HCEC 1CT (cell line): ENCODE results near the gene CCSER1.
"Not testable (repeated sequence)": the region's sequence is repeated elsewhere in the genome, so short reads cannot be mapped to it uniquely, and the experiment has no call there.

Experiments used
- DNase-seq: peaks from one replicate; pipeline ENCODE4 v3.0.0-alpha.2; 2017

Gene CCSER1

DNA sequence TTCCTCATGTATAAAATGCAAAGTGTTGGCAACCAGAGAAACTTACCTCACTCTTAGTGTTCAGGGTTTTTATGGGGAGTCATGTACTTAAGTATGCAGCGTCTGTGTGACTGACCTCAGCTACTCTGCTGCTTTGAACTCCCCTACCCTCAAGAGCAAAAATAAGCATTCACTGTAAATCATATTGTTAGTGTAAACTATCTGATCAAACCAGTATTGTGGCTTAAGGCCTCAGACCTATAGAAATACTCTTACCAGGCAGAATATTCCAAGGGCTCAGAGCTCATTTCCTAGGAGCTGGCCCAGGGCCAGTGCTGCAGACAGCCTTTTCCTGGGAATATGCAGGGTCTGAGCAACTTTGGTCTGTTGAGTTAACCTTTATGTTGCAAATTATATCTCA is 453.1 kb downstream of the CCSER1 start:
- DNase-seq = no peak

DNA sequence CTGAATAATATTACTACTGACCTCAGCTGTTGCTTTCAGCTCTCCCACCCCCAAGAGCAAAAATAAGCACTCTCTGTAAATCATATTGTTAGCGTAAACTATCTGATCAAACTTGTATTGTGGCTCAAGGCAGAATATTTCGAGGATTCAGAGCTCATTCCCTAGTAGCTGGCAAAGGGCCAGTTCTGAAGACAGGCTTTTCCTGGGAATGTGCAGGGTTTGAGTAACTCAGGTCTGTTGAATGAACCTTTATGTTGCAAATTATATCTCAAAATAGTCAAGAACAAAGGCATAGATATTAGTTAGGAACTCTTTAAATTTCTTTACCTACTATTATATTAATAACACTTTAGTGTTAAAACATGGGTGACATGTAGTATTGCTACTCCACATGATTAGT is 454.9 kb downstream of the CCSER1 start:
- no peak for DNase-seq

DNA sequence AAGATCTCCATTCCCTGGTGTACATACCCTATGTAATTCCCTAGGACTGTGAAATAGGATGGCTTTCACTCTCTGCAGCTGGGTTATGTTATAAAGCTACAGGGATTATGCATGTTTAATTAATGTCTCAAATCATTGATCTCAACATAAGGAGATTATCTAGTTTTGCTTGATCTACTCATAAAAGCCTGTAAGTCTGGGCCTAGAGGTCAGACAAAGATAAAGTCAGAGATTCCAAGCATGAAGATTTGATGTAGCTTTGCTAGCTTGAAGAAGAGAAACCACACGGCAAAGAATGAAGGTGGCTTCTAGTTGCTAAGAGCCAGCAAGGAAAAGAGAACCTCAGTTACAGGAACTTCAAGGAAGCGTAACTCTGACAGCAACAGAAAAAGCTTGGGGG is 456.9 kb downstream of the CCSER1 start:
- DNase-seq = no peak

- DNase-seq = no peak
Measured at GRCh38 chr4:90585961-90586360, 458.8 kb downstream of the CCSER1 start.

GRCh38 chr4:90586799-90587198 is 459.6 kb downstream of the CCSER1 start:
- DNase-seq = no peak

- DNase-seq = no peak
Measured at GRCh38 chr4:90597927-90598326, 470.7 kb downstream of the CCSER1 start.

- DNase-seq = no peak
Measured at GRCh38 chr4:90598741-90599140, 471.5 kb downstream of the CCSER1 start.

GRCh38 chr4:90602726-90603125 is 475.5 kb downstream of the CCSER1 start:
- DNase-seq = no peak

DNA sequence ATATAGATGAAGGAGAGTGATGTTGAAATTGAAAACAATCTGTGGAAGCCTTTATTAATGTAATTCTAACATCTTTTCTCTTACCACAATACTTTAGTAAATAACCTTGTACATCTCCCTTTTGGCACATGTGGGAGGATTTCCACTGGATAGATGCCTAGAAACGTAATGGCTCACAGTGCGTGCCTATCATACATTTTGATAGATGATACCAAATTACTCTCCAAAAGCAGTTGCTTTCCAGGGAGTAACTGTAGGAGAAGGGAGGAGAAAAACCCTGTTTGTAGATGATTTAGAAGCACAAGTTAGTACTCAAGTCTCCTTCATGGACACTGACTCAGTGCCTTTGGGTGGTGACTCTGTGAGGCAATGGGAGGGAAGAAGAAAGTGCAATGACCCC is 476.3 kb downstream of the CCSER1 start:
- no peak for DNase-seq

GRCh38 chr4:90606781-90607180 is 479.6 kb downstream of the CCSER1 start:
- DNase-seq = no peak

DNA sequence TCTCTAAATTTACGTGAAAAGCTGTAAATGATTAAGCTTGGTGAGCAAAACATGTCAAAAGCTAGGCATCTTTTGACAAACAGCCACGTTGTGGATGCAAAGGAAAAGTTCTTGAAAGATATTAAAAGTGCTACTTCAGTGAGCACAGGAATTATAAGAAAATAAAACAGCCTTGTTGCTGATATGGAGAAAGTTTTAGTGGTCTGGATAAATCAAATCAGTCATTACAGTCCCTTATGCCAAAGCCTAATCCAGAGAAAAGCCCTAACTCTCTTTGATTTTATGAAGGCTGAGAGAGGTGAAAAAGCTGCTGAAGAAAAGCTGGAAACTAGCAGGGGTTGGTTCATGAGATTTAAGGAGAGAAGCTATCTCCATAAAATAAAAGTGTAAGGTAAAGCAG is 487.2 kb downstream of the CCSER1 start:
- no peak for DNase-seq

DNA sequence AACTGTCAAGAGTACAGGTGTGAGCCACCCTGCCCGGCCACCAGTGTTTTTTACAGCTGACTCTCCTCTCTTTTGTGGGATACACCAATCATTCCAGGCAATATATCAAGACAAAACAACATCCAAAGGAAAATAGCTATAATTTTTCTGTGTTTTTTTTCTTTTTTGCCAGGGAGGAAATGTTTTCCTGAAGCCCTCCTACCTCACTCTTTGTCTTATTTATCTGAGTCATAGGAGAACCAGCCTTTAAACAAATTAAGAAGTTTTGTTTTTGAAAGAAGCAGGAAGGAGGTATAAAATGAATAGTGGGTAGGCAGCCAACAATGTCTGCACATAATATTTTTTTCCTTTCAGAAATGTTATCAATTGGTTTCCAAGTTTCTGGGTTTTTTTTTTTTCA is 493.9 kb downstream of the CCSER1 start:
- no peak for DNase-seq

GRCh38 chr4:90624781-90625180 is 497.6 kb downstream of the CCSER1 start:
- DNase-seq = no peak

DNA sequence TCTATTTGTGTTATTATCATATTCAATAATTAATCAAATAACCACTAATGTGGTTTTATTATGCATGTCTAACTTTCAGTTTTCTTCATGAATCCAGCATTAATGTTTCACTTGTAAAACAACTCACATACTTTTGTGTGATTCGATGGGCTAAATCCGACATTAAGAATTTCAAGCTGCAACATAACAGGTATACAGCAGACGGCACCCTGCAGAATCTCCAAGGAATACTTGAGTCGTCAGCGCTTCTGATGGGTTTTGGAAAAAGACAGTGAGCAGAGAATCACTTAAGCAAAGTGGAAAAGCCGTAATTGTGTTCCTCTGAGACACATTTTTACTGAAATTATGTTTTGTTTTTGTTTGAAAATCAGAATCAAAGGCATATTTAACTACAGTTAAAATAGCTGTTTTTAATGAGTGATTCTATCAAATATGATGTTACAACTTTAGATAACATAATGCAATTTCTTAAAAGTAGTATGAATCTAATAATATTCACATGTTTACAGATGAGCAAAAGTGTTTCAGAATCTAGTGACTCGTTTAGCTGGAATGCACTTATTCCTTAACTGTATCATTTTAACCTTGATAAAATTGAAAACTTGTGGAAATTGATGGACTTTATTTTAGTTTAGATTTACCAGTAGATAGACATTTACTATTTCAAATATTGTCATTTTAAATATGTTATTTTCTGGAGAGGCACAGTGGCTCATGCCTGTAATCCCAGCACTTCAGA is 514.8 kb downstream of the CCSER1 start:
- DNase-seq = no peak

- no peak for DNase-seq
Measured at GRCh38 chr4:90643156-90643555, 516.0 kb downstream of the CCSER1 start.

DNA sequence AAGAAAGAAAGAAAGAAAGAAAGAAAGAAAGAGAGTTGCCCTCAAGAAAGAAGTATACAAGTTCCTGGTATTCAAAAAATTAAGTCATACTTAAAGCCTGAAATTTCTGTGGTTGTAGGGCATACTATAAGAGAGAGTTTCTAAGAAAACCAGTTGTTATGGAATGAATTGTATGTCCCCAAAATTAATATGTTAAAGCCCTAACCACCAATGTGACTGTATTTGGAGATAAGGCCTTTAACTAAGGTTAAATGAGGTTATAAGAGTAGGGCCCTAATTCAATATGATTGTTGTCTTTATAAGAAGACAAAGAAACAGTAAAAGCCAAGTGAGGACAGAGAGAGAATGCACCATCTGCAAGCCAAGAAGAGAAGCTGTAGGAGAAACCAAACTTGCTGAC is 521.1 kb downstream of the CCSER1 start:
- DNase-seq = no peak

DNA sequence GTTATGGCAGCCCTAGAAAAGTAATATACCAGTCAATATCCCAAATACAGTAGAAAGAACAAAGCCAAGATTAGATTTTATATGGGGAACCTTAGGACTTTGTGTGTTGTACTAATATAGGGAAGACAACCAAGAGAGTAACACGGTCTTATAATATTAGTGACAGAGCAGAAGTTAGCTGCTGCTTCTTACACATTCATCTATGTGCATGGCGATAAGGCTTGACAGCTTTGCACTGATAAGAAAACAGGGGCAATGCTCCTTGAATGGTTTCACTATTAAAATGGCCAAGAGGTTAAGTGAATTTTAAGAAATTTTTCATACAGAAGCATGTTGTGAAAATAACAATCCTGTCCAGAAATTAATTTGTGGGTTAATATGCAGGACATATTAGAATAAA is 521.6 kb downstream of the CCSER1 start:
- DNase-seq = no peak

- DNase-seq = no peak
Measured at GRCh38 chr4:90660672-90661071, 533.5 kb downstream of the CCSER1 start.

DNA sequence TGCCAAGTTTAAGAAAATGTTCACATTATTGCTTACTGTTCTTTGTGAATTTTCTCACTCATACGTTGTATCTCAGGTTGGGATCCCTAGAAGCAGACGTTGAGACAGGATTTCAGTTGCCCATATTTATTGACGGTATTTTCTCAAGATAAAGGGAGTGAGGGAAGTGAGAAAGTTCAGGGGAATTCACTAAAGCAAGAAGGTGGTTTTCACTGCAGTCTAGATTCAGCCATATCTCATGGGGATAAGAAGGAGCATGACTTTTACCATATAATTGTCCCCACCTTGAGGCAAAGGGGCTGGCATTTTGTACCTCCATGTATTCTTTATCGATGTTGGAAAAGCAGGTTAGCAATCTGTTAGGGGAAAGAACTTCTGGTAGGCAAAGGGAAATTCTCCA is 543.0 kb downstream of the CCSER1 start:
- DNase-seq = no peak

GRCh38 chr4:90689739-90690138 is 562.5 kb downstream of the CCSER1 start:
- no peak for DNase-seq

DNA sequence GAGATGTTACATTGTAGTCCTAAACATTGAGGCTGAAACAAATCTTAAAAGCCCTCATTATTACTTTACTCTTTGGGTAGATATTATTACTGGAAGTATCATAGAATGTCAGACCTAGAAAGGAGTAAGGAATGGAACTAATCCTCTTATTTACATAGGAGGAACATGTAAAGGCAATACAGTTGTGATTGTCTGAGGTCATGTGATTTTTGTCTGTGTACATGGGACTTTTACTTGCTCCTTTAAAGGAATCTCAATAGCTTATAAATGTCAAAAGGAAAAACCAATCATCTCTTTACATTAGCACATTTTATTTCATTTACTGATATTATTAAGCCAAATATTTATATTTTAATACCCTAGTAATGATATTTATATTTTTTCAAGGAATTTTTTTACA is 568.2 kb downstream of the CCSER1 start:
- no peak for DNase-seq

- DNase-seq = not testable (repeated sequence)
Measured at GRCh38 chr4:90705501-90705900, 578.3 kb downstream of the CCSER1 start.

- no peak for DNase-seq
Measured at GRCh38 chr4:90715242-90715641, 588.0 kb downstream of the CCSER1 start.

DNA sequence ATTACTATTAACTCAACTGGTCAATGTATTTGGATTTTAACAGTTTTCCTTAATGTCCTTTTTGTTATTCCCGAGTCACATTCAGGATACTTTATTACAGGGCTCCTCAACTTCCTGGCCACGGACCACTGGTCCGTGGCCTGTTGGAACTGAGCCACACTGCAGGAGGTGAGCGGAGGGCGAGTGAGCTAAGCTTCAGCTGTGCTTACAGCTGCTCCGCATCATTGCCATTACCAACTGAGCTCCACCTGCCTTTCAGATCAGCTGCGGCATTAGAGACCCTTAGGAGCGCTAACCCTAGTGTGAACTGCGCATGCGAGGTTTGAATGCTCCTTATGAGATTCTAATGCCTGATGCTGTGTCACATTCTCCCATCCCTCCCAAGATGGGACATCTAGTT is 591.7 kb downstream of the CCSER1 start:
- no peak for DNase-seq

GRCh38 chr4:90727938-90728337 is 600.7 kb downstream of the CCSER1 start:
- DNase-seq = no peak

DNA sequence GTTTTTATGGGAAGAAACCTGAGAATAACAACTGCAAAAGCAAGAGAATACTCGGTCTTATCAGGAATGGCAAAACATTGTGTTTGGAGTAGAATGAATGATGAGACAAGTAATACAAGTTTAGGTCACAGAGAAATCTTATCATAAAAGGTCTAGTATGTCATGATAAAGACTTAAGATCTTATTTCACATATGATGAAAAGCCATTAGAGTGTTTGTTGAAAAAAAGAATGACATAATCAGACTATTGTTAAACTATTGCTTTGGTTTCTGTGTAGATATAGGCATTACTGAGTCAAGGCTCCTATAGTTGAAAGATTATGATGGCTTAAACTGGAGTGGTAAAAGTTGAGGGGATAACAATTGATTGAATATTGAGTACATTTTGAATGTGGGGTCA is 603.6 kb downstream of the CCSER1 start:
- no peak for DNase-seq
